DMS153 treated with DMSO at 0.1 percent for 48 hours (cell line): Measurements from ENCODE around the gene ZMYND11.
"Not testable (repeated sequence)": the region's sequence is repeated elsewhere in the genome, so short reads cannot be mapped to it uniquely, and the experiment has no call there.

Experiments used
- DNase-seq: peaks from one replicate; lab custom pipeline; 2025; ENCODE audit not compliant: unreplicated experiment; lab: John Stamatoyannopoulos, UW

The ZMYND11 gene

GRCh38 chr10:132946-133898 is 2.0 kb upstream of the ZMYND11 start:
- DNase-seq, result no peak

GRCh38 chr10:134247-135131 is 766 bp upstream of the ZMYND11 start:
- DNase-seq, result no peak

- DNase-seq, result no peak
Measured at GRCh38 chr10:135601-136464, 578 bp downstream of the ZMYND11 start.

GRCh38 chr10:136465-136762 is 1.2 kb downstream of the ZMYND11 start:
- DNase-seq, result peak; percentile 5

GRCh38 chr10:137031-137430 is 1.8 kb downstream of the ZMYND11 start:
- DNase-seq, result no peak

GRCh38 chr10:137606-138005 is 2.4 kb downstream of the ZMYND11 start:
- no peak for DNase-seq

GRCh38 chr10:142371-142770 is 7.1 kb downstream of the ZMYND11 start:
- DNase-seq, result no peak

- DNase-seq, result no peak
Measured at GRCh38 chr10:152915-153314, 17.7 kb downstream of the ZMYND11 start.

GRCh38 chr10:154348-154747 is 19.1 kb downstream of the ZMYND11 start:
- DNase-seq, result no peak

GRCh38 chr10:167383-167782 is 32.1 kb downstream of the ZMYND11 start:
- DNase-seq, result no peak

GRCh38 chr10:173741-174140 is 38.5 kb downstream of the ZMYND11 start:
- DNase-seq, result no peak

- DNase-seq, result no peak
Measured at GRCh38 chr10:176677-177076, 41.4 kb downstream of the ZMYND11 start.

GRCh38 chr10:178208-178607 is 43.0 kb downstream of the ZMYND11 start:
- peak; percentile 3 for DNase-seq

GRCh38 chr10:178723-179122 is 43.5 kb downstream of the ZMYND11 start:
- no peak for DNase-seq

GRCh38 chr10:182441-183201 is 47.4 kb downstream of the ZMYND11 start:
- DNase-seq, result no peak

GRCh38 chr10:184174-184573 is 48.9 kb downstream of the ZMYND11 start:
- no peak for DNase-seq

- no peak for DNase-seq
Measured at GRCh38 chr10:184911-185310, 49.7 kb downstream of the ZMYND11 start.

- not testable (repeated sequence) for DNase-seq
Measured at GRCh38 chr10:185571-185970, 50.3 kb downstream of the ZMYND11 start.

GRCh38 chr10:186911-187310 is 51.7 kb downstream of the ZMYND11 start:
- no peak for DNase-seq

GRCh38 chr10:188546-188945 is 53.3 kb downstream of the ZMYND11 start:
- DNase-seq, result no peak
